GM18526 (cell line): ENCODE data around the gene CRISP2.

Experiments used
- POLR2A ChIP-seq: IDR thresholded peaks from 3 replicates; pipeline ENCODE4 v1.6.1; 2011; ENCODE audit not compliant: insufficient read length; ENCODE audit errors: extremely low read depth

CRISP2 gene

DNA sequence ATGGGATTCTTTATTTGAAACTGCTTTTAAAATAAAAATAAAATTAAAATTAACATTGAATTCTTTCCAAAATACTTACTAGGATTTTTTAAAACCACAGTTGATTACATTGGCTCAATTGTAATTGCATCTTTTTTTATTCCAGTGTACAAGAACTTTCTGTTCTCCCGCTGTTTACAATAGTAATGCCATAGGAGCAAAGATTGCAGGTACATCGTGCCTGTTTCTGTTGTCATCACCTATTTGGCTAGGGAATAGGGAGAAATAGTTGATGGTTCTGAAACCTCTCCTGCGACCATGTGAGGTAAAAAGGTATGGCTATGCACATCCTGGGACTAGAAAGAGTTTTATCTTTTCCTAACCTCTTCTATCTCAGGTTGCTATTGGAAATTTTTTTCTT is 48.5 kb downstream of the CRISP2 start:
- TF ChIP-seq POLR2A = no peak

DNA sequence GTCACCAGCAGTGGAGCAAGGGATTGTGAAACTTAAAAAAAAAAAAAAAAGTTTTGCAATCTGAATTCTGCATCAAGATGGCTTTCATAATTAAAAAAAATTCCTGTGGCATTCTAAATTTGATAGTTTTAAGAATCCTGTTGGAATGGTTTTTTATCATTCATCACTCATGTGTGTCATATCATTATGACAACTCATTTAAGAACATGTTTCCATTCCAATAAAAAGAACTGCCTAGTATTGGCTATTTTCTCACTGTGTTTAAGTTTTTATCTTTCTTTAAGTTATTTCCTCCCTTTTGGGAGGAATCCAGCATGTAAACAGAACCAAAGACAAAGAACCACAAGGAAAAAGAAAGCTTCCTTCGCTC is 50.5 kb downstream of the CRISP2 start:
- TF ChIP-seq POLR2A = no peak

DNA sequence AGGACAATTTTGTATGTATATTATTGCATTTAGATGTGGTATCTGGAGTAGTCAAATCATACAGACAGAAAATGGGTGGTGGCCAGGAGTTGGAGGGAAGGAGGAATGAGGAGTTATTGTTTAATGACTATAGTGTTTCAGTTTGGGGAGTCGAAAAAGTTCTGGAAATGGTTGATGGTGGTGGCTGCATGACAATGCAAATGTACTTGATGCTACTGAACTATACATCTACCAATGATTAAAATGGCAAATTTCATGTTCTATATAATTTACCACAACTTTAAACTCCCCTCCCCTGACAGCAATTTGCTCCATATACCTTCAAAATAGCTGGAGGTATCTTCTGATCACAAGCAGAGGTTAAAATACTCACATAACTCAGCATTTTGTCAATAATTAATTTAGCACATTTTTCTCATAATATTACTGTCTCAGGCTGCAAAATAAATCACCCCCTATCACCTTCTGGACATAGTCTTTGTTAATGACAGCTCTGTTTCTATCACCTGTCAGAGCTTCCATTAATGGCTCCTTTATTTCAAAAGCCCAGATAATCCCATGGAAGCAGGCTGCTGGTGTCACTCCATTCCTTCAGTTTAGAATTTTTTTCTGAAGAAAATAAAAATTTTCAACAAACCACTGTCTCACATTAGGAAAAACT is 51.0 kb downstream of the CRISP2 start:
- TF ChIP-seq POLR2A = no peak

DNA sequence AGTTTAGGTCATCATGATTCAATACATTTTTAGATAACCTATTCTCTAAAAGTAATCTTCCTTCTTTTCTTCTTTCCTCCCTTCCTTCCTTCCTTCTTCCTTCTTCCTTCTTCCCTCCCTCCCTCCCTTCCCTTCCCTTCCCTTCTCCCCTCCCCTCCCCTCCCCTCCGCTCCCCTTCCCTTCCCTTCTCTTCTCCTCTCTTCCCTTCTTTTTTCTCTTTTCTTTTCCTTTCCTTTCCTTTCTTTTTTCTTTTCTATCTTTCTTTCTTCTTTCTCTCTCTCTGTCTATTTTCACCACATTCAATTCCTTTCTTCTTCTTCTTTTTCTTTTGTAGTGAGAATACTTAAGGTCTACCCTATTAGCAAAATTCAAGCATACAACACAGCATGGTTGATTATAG is 59.4 kb downstream of the CRISP2 start:
- no peak for TF ChIP-seq POLR2A

DNA sequence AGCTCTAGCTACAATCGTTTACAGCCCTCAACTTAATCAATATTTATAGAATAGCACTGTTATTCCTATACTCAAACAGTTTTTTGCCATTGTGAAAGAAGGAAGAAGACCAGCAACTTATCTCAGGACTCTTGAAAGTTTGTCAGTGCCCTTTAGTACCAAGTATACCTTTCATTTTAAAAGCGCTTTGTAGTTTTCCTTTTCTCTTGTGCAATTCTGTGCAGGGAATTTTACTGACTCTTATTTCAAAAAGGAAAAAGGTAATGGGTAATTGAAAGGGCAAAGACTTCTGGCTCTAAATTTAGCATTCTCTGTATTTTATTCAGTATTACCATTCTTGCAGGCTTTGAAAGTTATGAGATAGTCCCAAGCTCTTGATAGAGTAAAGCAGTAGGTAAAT is 59.9 kb downstream of the CRISP2 start:
- no peak for TF ChIP-seq POLR2A

DNA sequence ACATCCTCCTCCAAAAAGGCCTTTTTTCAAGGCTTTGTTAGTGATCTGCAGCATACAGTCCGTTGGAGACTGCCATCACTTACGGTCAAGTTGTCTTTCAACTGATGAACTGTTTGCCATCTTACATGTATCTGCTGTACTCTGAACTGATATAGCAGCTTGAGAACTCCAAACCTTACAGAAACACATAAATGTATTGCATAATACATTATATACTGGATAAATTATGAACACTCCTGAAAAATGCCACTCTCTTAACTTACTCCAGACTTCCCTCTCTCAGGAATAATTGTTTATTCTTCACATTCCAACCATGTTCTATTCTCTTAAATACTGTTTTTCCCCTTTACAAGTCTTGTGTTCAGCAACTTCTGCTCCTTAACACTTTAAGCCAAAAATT is 62.1 kb downstream of the CRISP2 start:
- no peak for TF ChIP-seq POLR2A

DNA sequence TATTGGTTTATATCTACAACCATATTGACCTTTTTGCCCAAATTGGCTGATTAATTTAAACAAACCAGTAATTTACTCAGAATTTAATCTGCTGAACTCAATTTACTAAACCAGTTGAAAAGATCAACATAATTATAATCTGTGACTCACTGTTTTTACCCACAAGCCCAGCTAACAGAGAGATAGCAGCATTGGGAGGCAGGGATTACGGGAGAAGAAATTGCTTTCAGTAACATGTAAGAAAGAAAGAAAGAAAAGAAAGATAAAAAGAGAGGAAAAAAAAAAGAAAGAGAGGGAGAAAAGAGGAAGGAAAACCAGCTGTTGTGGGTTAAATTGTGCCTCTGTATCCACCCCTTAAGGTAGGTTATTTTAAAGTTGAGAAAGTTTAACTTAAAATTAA is 63.4 kb downstream of the CRISP2 start:
- TF ChIP-seq POLR2A = no peak

DNA sequence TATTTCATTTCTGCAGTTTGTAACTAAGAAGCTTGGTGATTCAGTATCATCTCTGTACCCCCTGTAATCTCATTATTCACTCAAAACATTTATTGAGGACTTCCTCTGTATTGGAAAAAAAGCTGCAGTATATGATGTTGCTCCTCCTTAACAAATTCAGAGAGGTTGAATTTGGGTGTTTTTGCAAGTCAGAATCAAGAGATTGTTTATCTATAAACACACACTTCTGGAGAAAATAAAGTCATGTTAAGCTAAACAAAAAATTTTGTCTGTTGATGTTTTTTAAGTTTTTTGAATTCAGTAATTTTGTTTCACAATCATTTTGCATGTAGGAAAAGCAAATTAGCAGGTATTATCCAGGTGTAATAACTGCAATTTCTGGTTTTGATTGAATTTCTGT is 65.3 kb downstream of the CRISP2 start:
- no peak for TF ChIP-seq POLR2A

DNA sequence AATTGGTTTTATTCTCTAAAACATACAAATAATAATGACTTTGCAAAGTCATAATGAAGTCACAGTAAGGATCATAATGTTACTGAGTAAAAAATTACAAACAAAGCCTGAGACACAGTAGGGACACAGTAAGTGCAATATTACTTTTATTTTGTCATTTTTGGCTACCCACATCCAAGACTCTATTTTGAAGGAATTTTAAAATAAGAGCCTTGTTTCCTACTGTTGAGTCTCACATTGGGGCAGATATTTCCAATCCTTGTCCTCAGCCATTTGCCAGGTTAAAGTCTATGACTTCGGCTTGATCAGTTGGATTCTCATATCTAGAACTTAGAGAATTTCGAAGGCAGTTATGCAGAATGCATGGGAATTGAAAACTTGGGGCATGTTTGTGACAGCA is 65.9 kb downstream of the CRISP2 start:
- no peak for TF ChIP-seq POLR2A

DNA sequence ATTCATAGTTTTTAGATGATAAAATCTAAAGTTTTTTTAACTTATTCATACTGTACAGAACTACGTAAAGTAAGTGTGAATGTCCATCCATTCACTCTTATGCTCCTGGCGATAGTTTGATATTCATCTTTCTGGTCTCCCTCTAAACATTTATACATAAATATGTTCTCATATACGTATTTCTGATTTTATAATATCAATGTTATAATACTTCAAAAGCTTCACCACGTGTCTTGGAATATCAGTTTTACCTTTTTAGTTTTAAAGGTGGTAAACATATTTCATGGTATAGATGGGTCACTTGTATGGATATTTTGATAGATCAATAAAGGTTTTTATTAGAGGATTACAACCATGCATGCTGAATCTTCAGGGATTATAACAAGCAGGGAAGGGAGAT is 66.4 kb downstream of the CRISP2 start:
- no peak for TF ChIP-seq POLR2A

DNA sequence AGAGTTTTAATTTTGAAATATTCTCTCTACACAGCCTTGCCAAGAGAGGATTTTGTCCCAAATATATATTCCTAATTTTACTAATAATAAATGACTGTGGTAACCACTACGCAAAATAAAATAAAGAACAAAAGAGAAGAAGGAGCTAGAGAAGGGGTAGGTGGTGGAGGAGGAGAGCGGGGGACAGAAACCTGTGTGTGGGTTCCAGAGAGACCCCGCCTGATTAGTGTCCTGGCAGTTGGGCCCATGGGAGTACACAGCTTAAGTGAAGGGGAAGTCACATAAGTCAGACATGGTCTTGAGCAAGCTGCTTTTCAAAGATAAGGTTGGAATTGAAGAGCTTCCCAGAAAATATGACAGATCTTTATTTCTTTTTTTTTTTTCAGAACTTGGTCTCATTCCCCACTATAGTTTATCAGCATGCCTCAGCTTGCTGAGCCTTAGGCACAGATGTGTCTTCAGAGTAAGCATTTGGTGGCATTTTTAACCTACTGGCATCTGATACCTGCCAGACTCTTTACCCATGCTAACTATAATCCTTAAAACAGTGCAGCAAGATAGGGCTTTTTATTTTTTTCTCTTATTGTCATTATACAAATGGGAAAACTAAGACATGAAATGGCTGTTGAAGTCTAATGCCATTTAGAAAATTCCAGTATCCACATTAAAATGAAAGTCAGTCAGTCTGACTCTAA is 67.1 kb downstream of the CRISP2 start:
- TF ChIP-seq POLR2A = no peak

DNA sequence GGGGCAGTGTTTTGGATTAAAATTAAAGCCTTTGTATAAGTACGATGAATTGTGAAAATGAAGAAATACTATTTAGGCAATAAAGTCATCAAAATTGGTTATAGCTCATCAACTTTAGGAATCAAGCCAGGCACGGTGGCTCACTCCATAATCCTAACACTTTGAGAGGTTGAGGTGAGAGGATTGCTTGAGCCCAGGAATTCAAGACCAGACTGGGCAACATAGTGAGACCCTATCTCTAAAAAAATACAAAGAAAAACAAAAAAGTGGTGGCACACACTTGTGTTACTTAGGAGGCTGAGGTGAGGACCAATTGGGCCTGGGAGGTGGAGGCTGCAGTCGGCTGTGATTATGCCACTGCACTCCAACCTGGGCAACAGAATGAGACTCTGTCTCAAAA is 68.2 kb downstream of the CRISP2 start:
- TF ChIP-seq POLR2A = no peak
